Muscle layer of duodenum (tissue), 2 donors: ENCODE data around the gene TNFRSF18.

ENCODE experiments used
- H3K27ac ChIP-seq: one replicate; pipeline ENCODE4 v1.7.0; 2013; ENCODE audit warnings: mild to moderate bottlenecking, low read length
- H3K27me3 ChIP-seq: one replicate; pipeline ENCODE4 v1.7.0; 2013; ENCODE audit warnings: low read depth, mild to moderate bottlenecking, control low read depth, low read length
- H3K36me3 ChIP-seq, 2 donors: one replicate each; pipeline ENCODE4 v1.7.0; 2013; ENCODE audit warnings: low read length in 2 of 2, control low read depth in 1 of 2, mild to moderate bottlenecking in 1 of 2; ENCODE audit not compliant: insufficient read depth in 2 of 2, control insufficient read depth in 1 of 2
- H3K4me1 ChIP-seq, 2 donors: one replicate each; pipeline ENCODE4 v1.7.0; 2013; ENCODE audit warnings: low read length in 2 of 2, mild to moderate bottlenecking in 2 of 2, control low read depth in 1 of 2, moderate library complexity in 1 of 2; ENCODE audit not compliant: insufficient read depth in 2 of 2, control insufficient read depth in 1 of 2
- H3K4me3 ChIP-seq, 2 donors: one replicate each; pipeline ENCODE4 v1.7.0; 2013; ENCODE audit warnings: low read length in 2 of 2, low read depth in 1 of 2, mild to moderate bottlenecking in 1 of 2
- H3K9me3 ChIP-seq, 2 donors: one replicate each; pipeline ENCODE4 v1.7.0; 2013; ENCODE audit warnings: low read length in 2 of 2, control low read depth in 1 of 2, mild to moderate bottlenecking in 1 of 2; ENCODE audit not compliant: control insufficient read depth in 1 of 2
- donor health status: healthy.

Gene TNFRSF18

GRCh38 chr1:1204998-1205768 lies 1.2 kb downstream of the TNFRSF18 start:
- Histone ChIP-seq H3K4me3 (no peak overlapping the region), H3K27ac (no peak overlapping the region), H3K27me3 (peaks cover 10% of the 10 kb centered on the region), H3K36me3 (no peaks in the 10 kb centered on the region), H3K9me3 (no peaks in the 10 kb centered on the region), H3K4me1 (peaks cover 0 to 19% of the 10 kb centered on the region in 2 donors)

GRCh38 chr1:1204425-1204920 lies 1.9 kb downstream of the TNFRSF18 start:
- no peak overlapping the region for H3K27ac ChIP-seq
- H3K4me1 ChIP-seq = peaks cover 0 to 19% of the 10 kb centered on the region in 2 donors
- H3K9me3 ChIP-seq = no peaks in the 10 kb centered on the region
- H3K4me3 ChIP-seq = no peak overlapping the region
- H3K36me3 ChIP-seq = no peaks in the 10 kb centered on the region
- peaks cover 10% of the 10 kb centered on the region for H3K27me3 ChIP-seq

DNA sequence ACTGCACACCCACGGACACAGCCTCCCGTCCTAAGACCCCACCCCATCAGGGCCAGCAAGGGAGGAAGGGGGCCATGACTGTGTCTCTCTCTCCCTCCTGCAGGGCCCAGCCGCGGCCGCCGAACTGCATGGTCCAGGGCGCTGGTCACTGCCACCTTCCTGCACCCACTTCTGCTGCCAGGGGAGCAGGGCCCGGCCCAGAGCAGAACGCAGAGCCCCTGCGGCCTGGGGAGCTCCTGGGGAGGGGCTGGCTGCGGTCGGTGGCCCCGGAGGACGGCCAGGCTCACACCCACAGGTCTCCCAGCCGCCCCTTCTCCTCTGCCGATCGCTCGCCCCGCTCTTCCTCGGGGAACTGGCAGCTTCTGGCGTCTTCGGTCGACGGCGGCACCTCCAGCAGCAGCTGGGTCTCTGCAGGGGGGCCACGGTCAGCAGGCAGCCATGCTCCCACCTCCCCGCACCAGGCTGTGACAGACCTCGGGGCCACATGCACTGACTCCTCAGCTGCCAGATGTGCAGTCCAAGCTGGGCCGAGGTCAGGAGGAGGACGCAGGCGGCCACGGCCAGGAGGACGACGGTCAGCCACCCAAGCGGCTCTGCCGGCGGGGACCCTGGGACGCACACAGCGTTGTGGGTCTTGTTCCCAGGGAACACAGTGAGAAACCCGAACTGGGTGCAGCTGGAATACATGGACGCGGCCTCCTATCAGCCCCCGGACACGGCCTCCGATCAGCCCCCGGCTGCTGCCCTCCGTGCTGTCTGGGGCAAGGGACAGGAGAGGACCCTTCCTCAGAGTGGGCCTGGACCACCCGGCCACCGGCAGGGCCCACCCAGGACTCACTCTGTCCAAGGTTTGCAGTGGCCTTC lies 2.6 kb downstream of the TNFRSF18 start:
- H3K9me3 ChIP-seq = no peaks in the 10 kb centered on the region
- H3K4me3 ChIP-seq = no peak overlapping the region
- H3K4me1 ChIP-seq = peaks cover 0 to 19% of the 10 kb centered on the region in 2 donors
- H3K36me3 ChIP-seq = no peaks in the 10 kb centered on the region
- H3K27me3 ChIP-seq = peaks cover 10% of the 10 kb centered on the region
- H3K27ac ChIP-seq = no peak overlapping the region

DNA sequence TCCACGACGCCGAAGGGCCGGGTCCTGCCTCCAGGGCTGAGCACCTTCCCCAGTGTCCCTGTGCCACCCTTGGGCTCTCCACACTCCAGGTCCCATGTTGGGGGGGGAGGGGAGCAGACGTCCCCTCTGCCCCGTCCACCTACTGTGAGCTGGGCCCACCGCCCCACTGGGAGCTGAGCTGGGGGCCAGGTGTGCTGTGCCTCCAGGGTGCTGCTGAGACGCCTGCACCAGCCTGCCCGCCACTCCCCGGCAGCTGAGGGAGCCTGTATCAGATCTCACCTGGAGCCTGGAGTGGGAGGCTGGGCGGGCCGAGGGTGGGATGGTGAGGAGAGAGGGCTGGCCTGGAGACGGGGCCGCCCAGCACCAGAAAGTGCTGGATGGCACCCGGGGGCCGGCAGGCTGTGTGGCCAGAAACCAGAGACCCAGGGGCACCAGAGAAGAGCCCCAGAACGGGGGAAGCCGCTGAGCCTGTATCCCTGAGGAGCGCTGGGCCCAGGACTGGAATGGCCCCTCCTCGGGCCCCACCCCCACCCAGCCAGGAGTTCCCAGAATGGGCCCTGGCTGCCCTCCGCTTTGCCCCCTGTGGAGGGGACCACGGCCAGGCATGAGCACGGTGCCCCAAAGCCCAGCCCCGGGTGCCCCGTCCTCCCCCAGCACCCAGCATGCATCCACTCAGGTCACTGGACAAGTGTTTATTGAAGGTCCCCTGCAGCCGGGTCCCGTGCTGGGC lies 3.4 kb downstream of the TNFRSF18 start:
- Histone ChIP-seq H3K27me3 (peaks cover 10% of the 10 kb centered on the region), H3K9me3 (no peaks in the 10 kb centered on the region), H3K4me1 (peaks cover 0 to 13% of the 10 kb centered on the region in 2 donors)

GRCh38 chr1:1200876-1201810 lies 5.2 kb downstream of the TNFRSF18 start:
- Histone ChIP-seq H3K4me3 (peak overlapping the region in 1 of 2 donors; percentile 26), H3K27ac (no peak overlapping the region), H3K36me3 (no peaks in the 10 kb centered on the region), H3K27me3 (no peaks in the 10 kb centered on the region), H3K9me3 (no peaks in the 10 kb centered on the region), H3K4me1 (peaks cover 0 to 5% of the 10 kb centered on the region in 2 donors)

More for the DNA sequence above, 3.4 kb downstream of the TNFRSF18 start:
- Histone ChIP-seq H3K4me3 (no peak overlapping the region), H3K27ac (no peak overlapping the region), H3K36me3 (no peaks in the 10 kb centered on the region)

DNA sequence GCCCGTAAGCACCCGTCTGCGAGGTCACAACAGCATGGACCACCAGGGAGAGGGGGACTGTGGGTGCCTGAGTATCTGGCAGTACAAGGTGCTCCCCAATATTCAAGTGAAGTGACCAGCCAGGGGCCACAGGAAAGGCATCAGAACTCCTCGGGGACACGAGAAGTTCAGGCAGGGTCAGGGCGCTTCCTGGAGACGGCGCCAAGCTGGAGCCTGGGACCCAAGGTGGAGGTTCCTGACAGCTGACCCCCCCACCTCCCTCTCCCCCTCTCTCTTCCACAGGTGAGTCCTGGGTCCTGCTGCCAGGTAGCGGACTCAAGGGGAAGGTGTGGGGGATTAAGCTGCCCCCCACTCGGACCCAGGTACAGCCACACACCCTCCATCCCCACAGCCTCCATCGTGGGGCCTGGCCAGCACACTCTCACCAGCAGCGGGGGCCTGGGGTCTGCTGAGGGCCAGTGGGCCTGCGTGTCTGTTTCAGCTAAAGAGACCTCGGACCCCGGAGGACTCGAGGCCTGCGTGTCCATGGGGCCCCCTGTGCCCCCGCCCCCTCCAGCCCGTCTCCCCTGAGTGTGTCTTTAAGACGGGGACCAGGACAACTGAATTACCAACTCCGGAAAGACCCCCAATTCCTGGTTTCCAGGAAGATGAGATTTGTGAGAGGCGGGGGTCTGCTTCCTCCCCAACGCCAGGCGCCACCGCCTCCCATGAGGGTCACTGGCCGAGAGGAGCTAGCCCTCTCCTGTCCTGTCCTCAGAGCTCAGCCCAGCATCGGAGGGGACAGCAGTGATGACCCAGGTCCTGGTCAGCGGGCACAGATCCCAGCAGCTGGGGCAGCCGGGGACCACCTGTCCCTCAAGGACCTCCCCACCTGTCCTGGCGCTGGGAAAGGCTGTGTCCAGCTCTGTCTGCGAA lies 6.2 kb downstream of the TNFRSF18 start:
- Histone ChIP-seq H3K9me3 (peaks cover 0 to 3% of the 10 kb centered on the region in 2 donors), H3K27ac (no peak overlapping the region), H3K4me1 (no peaks in the 10 kb centered on the region), H3K4me3 (no peak overlapping the region), H3K27me3 (no peaks in the 10 kb centered on the region), H3K36me3 (no peaks in the 10 kb centered on the region)

DNA sequence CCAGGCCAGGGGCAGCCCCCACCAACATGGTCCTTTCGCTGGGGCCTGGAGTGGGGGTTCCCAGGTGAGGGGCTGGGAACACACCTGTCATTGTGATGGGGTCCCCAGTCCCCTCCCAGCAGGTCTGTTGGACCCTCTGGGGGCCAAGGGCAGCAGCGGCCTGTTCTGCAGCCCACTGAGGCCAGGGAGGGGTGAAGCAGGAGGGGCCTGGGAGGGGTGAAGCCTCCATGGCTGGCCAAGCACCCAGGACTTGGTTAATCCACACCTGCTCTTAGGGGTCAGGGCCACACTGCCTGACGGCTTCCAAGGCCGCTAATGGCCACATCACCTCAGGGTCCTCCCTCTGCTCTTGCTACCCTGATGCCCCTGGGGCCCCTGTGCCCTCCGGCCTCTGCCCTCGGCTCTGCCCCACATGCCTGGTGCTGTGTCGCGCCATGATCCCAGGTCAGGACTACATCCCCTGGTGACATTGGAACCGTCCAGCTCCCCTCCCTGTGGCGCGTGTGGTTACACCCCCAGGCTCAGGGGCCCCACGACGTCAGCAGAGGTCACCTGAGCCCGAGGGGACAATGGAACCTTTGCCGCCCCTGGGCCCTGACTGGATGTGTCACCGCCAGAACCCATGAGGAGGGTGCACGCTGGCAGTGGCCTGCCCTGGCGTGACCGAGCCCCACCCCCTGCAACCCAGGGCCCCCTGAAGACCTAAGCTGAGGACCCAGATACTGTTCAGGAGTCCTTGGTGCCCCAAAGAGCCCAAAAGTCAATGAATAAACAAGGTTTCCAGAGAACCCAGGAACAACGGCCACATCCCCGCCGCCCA lies 7.0 kb downstream of the TNFRSF18 start:
- H3K9me3 ChIP-seq = peaks cover 3% of the 10 kb centered on the region in 2 donors
- no peaks in the 10 kb centered on the region for H3K27me3 ChIP-seq
- H3K36me3 ChIP-seq = no peaks in the 10 kb centered on the region
- no peaks in the 10 kb centered on the region for H3K4me1 ChIP-seq
- no peak overlapping the region for H3K27ac ChIP-seq
- no peak overlapping the region for H3K4me3 ChIP-seq

DNA sequence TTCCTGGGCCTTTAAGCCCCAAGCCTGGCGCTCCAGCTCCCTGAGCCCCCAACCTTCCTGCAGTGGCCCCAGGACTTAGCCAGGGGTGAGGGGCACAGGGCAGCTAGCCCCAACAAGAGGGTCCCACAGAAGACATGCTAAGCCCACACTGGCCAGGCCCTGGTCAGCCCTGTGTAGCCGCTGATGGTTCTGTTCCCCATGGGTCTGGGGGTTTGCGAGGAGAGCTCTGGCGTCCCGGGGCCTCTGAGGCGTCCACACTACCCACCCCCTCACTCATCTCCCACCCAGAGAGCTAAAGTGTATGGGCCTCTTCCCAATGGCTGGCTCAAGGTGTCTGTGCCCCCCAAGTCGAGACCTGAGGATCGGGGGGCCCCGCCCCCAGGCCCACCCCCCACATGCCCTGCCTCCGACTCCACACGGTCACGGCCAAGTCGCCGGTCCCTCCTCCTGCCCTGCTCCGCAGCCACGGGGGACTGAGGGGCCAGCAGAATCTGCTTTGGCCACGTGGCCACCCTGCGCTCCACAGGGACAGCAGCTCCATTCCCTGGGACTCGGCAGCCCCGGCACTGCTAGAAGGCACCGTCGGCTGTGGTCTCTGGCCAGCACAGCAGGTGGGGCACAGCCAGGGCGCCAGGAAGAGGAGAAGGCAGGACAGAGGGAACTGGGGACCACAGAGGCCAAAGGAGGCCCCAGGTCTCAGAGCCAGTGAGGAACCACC lies 7.8 kb downstream of the TNFRSF18 start:
- no peak overlapping the region for H3K4me3 ChIP-seq

More for the DNA sequence above, 7.8 kb downstream of the TNFRSF18 start:
- no peak overlapping the region for H3K27ac ChIP-seq
- no peaks in the 10 kb centered on the region for H3K27me3 ChIP-seq
- H3K9me3 ChIP-seq = peaks cover 3 to 5% of the 10 kb centered on the region in 2 donors
- H3K36me3 ChIP-seq = no peaks in the 10 kb centered on the region
- no peaks in the 10 kb centered on the region for H3K4me1 ChIP-seq
